Eye (tissue), 1 donor: ENCODE results near the gene HVCN1.
A peak's percentile ranks its signal among the peaks of the same experiment; 100 is the strongest.

Experiments used
- DNase-seq: peaks from one replicate; pipeline ENCODE4 v3.0.0-alpha.2; 2015

The HVCN1 gene

DNA sequence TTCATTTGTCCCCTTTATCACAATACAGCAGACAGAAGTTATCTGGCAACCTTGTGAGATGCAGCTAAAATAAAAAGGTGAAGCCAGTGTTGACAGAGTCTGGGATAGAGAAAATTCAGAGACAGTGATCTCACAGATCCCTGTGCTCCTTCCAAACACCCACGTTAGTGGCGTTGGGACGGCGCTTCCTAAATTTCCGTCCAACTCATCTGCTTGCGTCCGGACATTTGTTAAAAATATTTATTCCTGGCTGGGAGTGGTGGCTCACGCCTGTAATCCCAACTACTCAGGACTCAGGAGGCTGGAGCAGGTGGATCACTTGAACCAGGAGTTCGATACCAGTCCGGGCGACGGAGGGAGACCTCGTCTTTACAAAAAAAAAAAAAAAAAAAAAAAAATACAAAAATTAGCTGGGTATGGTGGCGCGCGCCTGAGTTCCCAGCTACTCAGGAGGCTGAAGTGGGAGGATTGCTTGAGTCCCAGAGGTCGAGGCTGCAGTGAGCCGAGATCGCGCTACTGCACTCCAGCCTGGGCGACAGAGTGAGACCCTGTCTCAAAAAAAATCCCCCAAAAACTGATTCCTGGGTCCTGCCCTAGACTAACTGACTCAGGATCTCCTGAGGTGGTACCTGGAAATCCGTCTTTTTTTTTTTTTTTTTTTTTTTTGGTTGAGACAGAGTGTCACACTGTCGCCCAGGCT, 75.7 kb downstream of the HVCN1 start:
- DNase-seq = no peak

DNA sequence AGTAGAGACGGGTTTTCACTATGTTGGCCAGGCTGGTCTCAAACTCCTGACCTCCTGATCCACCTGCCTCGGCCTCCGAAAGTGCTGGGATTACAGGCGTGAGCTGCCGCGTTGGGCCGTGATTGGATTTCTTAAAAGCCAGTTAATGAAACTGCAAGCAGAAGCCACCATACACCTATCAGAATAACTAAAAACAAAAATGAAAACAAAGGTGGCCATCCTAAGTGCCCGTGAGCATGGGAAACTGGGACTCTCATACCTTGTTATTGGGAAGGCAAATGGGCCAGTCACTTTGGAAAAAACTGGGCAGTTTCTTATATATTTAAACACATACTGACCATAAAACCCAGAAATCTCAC, 82.7 kb downstream of the HVCN1 start:
- DNase-seq = no peak

DNA sequence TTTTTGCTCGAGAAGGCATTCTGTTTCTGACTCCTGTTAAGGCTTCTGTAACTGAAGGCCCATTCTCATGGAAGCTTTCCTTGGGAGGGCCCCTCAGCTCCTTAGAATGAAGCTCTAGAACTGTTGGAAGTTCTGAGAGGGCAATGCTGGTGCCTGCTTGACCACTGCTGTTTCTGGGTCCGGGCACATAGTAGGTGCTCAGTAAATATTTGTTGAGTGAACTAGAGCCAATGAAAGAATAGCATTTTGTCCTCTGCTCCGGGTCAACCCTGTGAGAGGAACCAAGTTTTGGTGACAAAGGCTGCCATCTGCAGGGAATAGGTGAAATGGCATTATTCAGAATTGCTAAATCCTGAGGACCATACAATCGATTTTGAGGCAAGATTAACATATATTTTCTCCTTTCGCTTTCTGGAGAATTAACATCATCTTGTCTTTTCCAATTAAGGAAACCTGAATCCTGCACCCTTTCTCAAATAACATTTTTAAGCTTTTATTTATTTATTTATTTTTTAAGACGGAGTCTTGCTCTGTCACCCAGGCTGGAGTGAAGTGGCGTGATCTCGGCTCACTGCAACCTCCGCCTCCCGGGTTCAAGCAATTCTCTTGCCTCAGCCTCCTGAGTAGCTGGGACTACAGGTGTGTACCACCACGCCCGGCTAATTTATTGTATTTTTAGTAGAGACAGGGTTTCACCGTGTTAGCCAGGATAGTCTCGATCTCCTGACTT, 86.7 kb downstream of the HVCN1 start:
- DNase-seq = peak; percentile 69

DNA sequence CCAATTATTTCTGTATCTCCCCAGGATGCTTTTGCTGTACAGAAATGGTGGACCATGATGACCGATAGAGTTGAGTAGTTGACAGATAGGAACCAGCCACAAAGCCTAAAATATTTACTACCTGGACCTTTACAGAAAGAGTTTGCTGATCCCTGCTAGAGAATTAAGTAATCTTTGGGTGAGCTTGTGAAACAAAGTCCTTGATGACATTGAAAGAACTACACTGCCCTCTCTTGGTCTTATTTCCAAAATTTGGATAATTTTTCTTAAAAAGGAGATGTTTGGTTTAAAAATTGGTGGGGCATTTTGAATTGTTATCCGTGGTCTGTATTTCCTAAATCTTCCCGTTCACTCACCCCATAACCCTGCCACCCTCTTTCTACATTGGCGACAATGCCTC, 88.7 kb downstream of the HVCN1 start:
- peak; percentile 52 for DNase-seq

DNA sequence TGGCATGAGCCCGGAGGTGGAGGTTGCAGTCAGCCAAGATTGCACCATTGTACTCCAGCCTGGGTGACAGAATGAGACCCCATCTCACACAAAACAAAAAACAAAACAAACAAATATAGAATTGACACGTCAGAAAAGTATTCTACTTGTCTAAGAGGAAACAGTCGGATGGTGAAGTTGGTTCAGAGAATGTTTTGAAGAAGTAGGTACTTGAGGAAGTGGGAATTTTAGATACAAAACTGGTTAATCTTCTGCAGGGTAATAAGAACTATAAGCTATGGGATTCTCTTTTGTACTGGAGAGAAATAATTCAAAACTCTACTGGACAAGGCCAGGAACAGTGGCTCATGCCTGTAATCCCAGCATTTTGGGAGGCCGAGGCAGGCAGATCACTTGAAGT, 89.6 kb downstream of the HVCN1 start:
- DNase-seq = no peak
